NCI-H146 (cell line): ENCODE data around the gene AACS.

Experiments used
- DNase-seq: peaks from one replicate; lab custom pipeline; 2025; lab: John Stamatoyannopoulos, UW

Gene AACS

DNA sequence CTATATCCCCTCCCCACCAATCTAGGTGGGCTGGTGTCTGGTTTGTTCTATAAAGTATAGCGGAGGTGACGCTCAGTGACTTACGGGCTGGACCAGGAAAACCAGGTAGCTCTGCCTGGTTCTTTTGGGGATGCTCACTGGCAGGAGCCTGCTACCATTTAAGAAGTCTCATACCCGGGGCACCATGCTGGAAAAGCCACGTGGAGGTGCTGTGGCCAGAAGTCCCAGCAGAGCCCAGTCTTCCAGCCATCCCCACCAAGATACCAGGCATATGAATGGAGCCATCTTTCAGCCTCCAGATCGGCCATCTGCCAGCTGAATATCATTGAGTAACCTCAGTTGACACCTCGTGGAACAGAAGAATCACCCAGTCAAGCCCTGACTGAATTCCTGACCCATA lies 87.2 kb downstream of the AACS start:
- no peak for DNase-seq

DNA sequence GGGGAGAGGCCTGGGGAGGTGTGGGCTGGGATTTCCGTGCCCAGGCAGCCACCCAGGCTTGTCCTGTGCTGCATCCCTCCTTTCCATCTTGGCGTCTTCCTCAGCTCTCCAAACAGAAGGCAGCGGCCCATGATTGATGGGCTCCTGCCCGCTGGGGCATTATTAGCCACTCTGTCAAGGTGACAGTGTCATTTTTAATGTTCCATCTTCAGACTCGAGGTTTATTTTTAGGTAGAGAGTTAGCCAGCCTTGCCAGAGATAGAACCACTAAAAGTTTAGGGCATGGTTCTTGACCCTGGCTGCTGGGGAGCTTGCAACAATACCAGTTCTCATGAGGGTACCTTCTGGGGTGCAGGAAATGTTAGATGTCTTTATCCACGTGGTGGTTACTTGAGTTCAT lies 90.1 kb downstream of the AACS start:
- no peak for DNase-seq

DNA sequence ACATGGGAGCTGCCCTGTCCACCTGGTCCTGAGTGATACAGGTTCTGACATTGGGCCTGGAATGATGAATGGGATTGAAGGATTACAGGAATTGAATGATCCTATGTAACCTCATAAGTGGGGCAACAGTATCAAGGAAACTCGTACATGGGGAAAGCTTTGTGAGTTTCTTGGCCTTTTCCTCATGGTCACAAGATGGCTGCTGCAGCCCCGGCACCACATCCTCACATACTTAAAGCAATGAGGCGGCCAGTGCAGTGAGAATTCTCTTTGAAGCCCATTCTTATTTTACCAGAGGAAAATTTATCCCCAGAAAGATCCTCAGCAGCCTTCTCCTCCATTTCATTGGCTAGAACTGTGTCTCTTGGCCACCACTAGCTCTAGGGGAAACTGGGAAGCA lies 91.9 kb downstream of the AACS start:
- no peak for DNase-seq

DNA sequence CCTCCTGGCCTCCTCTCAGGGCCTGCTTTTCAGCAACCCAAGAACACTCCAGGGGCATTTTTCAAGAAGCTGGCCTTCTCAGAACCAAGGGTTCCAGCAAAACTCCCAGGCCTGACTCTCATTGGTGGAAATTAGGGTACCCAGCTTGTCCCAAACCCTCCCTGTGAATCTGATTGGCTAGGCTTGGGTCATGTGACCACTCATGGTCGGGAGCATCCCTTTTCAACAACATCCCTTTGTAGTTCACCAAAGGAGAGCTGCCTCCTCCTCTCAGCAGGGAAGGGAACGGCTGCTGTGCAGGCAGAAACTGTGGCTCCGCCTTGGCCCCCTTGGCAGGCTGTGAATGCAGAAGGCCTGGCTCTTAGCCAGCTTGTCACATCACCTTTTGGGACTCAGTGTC lies 94.5 kb downstream of the AACS start:
- peak; percentile 9 for DNase-seq

DNA sequence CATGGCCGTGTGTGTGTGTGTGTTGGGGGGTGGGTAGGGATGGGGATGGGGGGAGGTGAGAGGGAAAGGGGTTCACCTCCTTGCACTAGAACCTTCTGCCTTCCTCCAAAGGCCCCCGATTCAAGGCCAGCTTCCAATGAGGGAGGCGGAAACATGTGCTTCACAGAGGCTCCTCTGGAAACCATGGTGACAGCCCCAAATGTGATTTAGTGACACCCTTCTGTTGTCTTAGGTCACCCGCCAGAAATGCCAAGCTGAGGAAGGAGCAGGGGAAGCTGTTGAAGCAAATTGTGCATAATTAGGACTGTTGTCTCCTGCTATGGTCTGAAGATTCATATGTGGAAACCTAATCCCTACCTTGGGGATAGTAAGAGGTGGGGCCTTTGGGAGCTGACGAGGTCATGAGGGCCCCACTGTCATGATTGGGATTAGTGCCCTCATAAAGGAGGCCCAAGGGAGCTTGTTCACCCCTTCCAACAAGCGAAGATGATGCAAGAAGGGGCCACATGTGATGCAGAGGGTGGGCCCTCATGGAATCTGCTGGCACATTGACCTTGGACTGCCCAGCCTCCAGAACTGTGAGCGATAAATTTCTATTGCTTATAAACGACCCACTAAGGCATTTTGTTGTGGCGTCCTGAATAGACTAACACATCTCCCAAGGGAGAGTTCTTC lies 95.2 kb downstream of the AACS start:
- no peak for DNase-seq

DNA sequence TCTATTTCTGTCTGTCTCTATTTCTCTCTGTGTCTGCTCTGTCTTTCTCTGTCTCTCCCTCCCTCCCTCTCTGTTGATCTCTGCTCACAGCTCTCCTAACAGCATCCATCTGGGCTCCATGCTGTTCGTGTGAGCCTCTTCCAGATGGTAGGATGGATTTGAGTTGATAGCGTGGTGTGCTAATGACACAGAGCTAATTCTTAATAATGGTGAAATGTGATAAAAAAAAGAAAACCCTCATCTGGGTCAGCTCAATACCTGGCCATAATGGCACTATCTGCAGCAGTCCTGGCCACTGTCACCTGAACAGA lies 96.4 kb downstream of the AACS start:
- peak; percentile 30 for DNase-seq

DNA sequence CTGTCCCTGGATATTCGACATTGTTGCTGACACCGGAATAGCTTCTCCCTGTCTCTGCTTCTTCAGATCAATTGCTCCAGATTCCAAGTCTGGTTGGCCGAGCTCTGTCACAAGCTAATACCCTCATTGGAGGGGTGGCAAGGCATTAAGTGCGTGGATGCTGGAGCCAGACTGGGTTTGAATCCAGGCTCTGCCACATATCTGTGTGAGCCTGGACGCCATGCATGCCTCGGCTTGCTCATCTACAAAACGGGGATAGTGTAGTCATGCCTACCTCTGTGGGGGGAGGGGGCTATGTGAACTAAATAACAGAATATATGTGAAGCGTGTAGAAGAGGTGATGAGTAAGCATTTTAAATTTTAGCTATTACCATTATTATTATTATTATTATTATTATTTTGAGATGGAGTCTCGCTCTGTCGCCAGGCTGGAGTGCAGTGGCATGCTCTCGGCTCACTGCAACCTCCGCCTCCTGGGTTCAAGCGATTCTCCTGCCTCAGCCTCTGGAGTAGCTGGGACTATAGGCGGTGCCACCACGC lies 97.3 kb downstream of the AACS start:
- no peak for DNase-seq

DNA sequence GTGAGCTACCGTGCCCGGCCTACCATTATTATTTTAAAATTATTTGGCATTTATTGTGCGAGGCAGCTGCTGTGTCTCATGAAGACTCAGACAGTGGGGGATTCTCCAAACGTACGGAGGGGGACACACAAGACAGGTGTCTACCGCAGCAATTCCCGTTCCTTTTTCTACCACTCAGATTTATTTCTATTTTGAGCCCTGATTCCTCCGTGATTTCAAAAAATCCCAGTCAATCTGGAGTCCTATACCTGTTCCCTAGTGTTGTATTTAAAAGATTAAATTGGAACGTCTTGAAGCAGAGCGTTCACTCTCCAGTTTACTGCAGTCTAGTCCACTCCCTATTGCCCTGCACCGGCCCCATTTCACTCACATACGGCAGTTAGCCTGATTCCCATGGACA lies 97.9 kb downstream of the AACS start:
- no peak for DNase-seq

DNA sequence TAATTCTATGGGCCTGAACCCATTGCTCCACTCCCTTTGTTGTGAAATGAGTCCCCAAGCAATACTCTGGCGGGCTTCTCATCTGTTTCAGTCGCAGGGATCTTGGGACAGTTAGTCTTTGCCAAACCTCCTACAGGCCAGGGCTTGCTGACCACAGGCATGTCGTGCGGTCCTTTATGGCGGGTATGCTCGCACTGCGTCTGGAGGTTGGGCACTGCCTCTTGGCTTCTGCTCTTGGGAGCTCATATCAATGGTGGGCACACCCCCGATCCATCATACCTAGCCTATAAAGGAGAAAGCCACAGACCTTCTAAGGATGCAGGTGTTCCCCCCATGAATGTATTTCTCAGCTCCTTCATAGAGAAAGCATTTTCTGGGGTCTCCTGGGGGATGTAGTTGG lies 99.3 kb downstream of the AACS start:
- DNase-seq, result no peak

DNA sequence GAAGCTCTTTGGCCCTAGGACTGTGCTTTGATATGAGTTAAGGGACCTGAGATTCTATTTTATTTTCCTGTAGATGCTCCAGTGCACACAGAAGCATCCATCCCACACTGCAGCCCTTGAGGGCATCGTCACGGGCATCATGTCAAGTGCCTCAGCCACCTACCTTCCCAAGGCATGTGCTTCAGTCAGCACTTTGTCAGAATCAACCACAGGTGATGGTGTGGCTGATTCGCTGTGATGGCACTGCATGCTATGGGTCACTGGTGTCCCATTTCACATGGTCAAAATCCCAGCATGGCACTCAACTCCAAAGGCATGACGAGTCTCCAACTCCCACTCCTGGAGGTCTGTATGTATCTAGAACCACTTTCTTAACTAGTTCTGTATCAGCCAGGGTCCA lies 100.8 kb downstream of the AACS start:
- DNase-seq, result no peak

DNA sequence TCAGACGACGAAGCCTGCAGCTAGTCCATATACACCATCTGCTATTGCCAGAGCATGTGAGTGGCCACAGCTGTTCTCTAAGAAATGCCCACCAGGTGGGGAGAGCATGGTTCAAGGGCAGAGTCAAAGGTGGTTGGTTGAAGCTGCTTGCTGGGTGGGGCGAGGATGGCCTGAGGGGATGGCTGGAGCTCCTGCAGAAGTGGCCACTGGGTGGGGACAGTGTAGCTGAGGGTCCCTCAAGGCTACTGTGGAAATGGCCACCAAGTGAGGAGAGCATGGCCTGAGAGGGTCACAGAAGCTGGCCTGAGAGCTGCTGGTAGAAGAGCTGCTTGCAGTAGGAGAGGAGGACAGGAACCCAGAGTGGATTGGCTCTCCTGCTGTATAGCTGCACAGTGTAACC lies 102.4 kb downstream of the AACS start:
- peak; percentile 9 for DNase-seq

DNA sequence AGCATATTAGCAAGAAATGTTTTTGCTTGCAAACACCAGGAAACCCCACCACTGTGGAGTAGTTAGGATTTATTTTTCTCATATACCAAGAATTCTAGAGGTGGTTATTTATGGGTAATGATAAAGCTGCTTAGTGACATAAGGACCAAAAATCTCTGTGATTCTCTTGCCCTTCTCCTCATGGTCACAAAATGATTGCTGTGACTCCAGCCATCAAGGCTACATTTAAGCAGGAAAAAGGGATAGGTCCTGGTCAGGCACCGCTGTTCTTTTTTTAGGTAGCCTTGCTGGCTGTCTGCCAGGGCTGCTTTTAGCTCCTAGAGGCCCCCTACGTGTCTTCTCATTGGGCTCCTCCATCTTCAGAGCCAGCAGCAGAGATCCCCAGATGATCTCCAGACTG lies 104.2 kb downstream of the AACS start:
- DNase-seq, result no peak

DNA sequence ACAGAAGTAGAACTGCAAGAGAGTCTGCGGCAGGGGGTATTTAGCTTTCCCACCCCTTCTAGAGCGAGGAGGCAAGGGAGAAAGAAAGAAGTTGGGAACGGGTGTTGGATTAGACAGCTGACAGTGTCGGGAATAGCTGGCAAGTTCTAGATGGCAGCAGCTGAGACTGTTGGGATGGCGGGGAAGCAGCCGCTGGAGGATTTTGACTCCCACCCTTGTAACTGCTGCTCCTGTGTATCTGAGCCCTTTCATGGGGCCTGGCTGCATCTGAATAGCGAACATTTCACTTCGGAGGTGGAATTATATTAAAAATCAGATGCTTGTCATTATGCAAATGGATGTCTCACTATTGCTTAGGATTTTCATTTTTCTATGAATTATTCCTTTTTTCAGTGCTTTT lies 104.6 kb downstream of the AACS start:
- no peak for DNase-seq

DNA sequence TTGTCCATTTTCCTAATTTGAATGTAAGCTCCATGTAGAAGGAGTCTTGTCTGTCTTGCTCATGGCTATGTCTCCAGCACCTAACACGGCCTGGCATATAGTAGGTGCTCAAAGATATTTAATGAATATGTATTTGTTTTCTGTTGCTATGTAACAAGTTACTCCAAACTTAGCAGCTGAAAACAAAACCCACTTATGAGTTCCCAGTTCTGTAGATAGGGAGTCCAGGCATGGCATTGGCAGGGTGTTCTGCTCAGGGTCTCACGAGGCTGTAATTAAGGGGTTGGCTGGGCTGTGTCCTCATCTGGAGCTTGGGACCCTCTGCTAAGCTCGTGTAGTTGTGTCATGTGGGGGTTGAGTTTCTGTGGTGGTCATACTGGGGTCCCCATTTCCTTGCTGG lies 106.0 kb downstream of the AACS start:
- no peak for DNase-seq

DNA sequence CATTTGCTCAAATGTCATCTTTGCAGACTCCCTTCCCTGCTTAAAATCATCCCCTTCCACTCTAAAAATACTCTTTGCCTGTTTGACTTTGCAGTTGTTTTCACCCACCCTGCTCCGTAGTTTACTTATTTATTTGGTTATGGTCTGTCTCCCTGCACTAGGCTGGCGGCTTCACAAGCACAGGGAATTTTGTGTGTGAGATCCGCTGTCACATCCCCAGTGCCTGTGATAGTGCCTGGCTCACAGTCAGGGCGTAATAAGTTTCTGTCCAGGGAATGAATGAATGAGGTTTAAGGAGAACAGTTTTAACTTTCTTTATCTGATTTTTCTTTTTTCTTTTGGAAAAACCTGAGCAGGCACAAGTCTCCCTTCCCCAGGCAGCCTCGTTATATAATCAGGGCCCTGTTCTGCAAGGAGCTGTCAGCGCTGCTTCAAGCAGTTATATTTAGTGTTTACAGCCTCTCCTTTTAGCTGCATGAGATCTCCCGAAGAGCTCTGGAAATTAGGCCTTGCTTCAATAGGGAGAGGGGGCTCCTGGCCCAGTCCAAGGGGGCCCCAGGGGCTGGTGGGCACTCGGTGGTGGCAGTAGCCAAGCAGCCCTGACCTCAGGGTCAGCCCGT lies 107.1 kb downstream of the AACS start:
- DNase-seq, result no peak

DNA sequence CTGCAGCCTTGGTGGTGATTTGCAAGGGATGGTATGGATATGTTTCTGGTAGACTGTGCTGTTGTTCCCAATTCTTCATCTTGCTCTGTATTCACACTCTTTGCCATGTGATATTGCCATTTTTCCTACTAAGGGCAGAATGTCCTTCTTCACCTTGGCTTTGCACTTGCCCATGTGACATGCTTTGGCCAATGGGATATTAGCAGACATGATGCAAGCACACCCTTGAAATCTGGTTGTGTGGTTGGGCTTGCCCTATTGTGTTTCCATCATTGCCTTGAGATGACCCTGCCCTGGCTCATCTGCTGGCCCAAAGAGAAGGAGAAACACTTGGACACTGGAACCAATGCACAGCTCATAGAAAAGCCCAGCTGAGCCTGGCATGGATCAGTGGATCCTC lies 110.3 kb downstream of the AACS start:
- DNase-seq, result no peak

DNA sequence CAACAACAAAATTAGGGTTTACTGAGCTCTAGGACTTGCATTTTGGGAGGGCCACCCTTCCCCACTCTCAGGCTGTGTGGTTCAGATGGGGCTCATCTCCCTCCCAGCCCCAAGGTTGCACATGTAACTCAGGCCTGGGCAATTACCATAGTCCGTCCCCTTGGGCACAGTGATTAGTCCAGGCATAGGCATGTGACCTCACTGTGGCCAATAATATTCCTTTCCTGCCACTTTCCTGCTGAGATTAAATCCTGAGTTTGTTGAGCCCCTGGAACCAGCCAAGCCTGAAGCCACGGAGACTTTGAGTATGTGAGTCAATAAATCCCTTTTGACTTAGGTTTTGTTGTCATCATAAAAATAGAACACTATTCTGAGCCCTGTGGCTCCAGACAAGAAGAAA lies 113.0 kb downstream of the AACS start:
- DNase-seq, result no peak

DNA sequence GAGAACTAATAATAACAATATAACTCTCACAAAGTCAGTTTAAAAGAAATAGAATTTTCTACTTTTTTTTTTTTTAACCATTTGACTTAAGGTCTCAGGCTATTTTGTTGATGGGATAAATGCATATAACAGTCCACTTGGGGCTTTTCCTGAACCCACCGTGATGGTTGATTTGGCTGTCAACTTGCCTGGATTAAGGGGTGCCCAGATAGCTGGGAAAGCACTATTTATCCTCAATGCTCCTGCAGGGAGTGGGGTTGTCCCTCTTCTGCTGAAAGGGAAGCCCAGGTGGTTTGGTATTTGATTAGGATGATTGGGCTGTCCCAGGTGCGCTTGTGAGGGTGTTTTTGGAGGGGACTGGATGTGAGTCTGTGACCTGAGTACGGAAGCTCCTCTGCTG lies 114.9 kb downstream of the AACS start:
- DNase-seq, result no peak

DNA sequence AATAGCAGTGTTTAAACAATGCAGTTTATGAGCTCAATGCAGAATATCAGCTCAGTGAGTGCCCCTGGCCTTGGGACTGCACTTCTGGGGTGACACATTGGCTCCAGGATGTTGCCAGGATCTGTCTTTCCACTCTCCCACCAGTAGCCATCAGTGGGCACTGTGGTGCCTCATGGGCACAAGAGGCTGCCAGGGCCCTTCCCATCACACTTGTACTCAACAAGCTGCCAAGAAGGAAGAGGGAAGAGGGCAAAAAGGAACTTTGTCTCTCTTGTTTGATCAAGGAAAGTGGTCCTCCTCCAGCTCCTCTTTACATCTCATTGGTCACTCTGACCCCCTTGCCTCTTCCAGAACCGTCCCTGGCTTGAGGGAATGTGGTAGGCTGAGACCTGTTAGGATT lies 115.9 kb downstream of the AACS start:
- DNase-seq, result no peak

DNA sequence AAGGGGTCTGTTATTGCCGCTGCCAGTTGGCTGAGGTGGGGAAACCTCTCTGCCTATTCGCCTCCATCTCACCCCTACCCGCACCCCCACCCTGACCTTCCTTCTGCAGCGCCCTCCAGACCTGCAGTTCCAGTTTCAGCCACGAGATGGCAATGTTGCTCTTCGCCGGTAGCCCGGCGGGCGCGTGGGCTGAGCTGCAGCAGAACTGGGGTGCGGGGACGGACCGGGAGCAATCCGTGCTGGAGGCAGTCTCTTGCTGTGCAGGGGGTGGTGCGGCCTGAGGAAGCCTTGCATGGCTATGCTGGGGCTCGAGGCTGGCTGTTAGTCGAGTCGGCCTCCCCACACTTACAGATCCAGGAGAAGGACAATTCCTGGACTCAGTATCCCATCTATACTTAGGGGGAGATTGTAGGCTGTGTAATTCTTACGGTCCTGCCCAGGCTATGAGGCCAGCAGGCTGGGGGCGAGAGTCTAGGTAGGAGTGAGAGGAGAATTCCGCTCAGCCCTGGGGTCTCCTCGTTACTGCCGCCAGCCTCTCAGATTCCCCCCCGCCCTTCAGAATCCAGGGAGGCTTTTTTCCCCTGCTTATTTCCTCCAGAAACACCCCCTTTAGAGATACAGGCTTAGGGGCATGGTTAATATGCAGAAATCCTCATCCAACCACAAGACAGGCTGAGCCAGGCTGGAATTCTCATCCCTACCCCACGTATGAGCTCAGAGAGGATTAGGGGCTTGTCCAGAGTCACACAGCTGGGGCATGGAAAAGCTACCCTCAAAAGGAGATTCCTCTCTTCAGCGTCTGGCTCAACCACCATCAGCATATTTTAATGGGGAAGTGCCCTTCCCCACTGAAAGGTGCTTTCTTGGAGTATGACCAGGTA lies 118.2 kb downstream of the AACS start:
- peak; percentile 62 for DNase-seq

DNA sequence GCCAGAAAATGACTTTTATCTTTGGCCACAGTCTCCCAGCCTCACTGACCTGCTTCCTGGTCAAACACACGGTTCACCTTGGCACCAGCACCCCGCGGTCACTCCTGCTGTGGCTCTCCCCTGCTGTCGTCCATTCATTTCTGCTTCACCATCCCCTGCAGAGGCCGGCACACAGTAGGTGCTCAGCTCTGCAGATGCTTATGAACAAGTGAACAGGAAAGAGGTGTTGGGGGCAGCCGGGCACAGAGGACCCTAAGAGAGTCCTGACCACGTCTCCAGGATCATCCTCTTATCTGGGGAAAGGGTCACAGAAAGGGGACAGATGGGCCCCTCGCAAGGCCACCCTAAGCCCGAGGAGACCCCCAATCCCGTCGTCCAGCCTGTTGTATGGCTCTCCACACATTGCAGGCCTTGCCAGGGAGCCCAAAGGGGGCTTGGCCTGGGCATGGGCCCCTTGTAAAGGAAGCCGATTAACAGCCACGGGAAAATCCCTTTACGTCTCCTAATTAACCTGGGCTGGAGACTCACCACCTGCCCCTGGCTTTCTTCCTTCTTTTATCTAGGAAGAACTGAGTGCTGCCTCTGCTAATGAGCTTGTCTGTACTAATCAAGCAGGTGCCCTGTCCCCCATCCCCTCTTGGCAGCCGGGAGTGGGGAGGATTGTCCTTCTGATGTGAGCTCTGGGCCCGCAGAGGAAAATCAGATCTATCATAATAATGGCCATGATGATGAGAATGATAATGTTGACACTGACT lies 119.2 kb downstream of the AACS start:
- DNase-seq, result peak; percentile 17

DNA sequence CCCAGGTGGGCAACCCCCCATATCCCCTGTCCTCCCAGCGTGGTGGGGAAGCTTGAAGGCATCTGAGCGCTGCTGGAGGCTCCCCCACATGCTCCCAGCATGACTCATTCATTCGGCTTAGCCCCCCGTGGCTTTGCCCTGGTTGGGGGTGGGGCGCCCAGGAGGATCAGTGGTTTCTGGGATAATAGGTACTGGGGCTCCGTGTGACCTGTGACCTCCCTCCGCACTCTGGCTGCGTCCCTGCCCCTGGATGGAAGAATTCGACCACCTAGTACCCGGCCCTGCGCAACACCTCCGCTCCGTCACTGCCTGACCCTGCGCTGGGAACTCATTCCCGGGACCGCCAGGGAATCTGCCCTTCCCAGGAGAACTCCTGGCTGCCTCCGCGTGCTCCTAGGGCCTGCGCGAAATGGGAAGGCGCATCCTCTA lies 120.1 kb downstream of the AACS start:
- DNase-seq, result peak; percentile 20
